GM06990 (cell line): Measurements from ENCODE around the gene C19orf47.
"Not testable (repeated sequence)": the region's sequence is repeated elsewhere in the genome, so short reads cannot be mapped to it uniquely, and the experiment has no call there.

Experiments used
- DNase-seq: peaks from one replicate; pipeline ENCODE4 v3.0.0-alpha.2; 2011; ENCODE audit not compliant: insufficient read length; ENCODE audit errors: extremely low read depth
- H3K27me3 ChIP-seq: replicated peaks from 2 replicates; pipeline ENCODE4 v1.6.0; 2011; ENCODE audit warnings: low read length; ENCODE audit not compliant: control insufficient read depth, insufficient read depth
- H3K36me3 ChIP-seq: 2 replicates; pipeline ENCODE4 v1.5.1; 2011; ENCODE audit warnings: low read length; ENCODE audit not compliant: control insufficient read depth, insufficient read depth
- H3K4me3 ChIP-seq: replicated peaks from 2 replicates; pipeline ENCODE4 v1.5.1; 2011; ENCODE audit warnings: low read depth, mild to moderate bottlenecking, control low read depth, low read length
- TF ChIP-seq, protein P1 (sequence below): IDR thresholded peaks from 2 replicates; pipeline ENCODE4 v1.5.1; 2011; ENCODE audit warnings: low read length, control low read depth, mild to moderate bottlenecking, inconsistent platforms; ENCODE audit not compliant: insufficient read depth, poor library complexity, severe bottlenecking

C19orf47 gene

DNA sequence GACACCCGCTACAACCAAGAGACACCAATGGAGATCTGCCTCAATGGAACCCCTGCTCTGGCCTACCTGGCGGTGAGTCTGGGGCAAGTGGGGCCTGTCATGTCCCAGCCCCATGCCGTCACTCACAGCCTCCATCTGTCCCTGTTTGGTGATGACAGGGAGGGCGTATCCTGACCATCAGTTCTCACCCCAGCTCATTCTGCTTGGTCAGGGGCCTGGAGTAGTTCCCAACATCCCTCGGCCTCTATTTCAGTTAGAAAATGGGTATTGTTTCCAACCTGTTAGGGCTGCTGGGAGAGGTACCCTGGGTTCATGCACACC, 23.6 kb upstream of the C19orf47 start:
- DNase-seq: no peak
- H3K36me3 ChIP-seq: peaks cover 10% of the 10 kb centered on the region
- no peak overlapping the region for H3K4me3 ChIP-seq
- TF ChIP-seq, protein P1, sequence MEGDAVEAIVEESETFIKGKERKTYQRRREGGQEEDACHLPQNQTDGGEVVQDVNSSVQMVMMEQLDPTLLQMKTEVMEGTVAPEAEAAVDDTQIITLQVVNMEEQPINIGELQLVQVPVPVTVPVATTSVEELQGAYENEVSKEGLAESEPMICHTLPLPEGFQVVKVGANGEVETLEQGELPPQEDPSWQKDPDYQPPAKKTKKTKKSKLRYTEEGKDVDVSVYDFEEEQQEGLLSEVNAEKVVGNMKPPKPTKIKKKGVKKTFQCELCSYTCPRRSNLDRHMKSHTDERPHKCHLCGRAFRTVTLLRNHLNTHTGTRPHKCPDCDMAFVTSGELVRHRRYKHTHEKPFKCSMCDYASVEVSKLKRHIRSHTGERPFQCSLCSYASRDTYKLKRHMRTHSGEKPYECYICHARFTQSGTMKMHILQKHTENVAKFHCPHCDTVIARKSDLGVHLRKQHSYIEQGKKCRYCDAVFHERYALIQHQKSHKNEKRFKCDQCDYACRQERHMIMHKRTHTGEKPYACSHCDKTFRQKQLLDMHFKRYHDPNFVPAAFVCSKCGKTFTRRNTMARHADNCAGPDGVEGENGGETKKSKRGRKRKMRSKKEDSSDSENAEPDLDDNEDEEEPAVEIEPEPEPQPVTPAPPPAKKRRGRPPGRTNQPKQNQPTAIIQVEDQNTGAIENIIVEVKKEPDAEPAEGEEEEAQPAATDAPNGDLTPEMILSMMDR: no peak
- H3K27me3 ChIP-seq: no peaks in the 10 kb centered on the region

DNA sequence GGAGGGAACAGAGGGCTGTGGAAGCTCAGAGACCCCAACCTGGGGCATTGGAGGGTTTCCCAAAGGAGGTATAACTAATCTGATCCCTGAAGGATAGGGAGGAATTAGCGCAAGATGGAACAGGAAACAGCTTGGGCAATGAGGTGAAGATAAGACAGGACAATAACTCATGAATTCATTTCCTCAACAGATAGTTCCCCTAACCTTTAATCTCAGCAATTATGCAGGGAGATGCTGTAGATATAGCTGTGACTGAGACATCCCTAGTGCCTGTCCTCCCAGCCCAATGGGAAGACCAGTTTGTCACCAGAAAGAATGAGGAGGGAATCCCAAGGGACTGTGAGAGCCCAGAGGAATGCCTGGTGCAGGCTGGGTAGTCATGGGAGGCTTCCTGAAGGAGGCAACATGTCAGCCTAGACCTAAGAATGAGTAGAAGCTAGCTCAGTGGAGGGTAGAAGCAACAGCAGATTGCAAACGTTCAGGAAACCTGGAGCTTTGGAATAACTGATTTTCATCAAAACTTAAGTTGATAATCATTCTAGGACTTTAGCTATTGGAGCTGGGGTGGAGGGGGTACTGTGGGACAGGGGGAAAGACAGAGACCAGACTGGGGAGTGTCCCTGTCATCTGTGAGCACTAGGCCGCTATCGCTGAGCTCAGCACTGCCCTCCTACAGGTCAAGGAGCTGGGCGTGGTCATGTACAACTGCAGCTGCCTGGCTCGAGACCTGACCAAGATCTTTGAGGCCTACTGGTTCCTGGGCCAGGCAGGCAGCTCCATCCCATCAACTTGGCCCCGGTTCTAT, 23.0 kb upstream of the C19orf47 start:
- DNase-seq: no peak
- peaks cover 13% of the 10 kb centered on the region for H3K36me3 ChIP-seq
- TF ChIP-seq, protein P1: no peak
- H3K27me3 ChIP-seq: no peaks in the 10 kb centered on the region
- H3K4me3 ChIP-seq: no peak overlapping the region

DNA sequence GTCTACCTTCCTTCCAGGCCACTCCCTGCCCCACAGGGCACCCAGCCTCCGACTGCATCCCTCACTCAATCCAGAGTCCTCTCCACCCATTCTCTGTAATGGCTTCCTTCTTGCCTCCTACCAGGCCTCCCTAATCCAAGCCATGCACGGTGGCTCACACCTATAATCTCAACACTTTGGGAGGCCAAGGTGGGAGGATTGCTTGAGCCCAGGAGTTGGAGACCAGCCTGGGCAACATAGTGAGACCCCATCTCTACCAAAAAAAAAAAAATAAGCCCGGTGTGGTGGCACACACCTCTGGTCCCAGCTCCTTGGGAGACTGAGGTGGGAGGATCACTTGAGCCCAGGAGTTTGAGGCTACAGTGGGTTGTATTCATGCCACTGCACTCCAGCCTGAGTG, 22.1 kb upstream of the C19orf47 start:
- H3K36me3 ChIP-seq: peaks cover 13% of the 10 kb centered on the region
- DNase-seq, H3K27me3 ChIP-seq: not testable (repeated sequence)

DNA sequence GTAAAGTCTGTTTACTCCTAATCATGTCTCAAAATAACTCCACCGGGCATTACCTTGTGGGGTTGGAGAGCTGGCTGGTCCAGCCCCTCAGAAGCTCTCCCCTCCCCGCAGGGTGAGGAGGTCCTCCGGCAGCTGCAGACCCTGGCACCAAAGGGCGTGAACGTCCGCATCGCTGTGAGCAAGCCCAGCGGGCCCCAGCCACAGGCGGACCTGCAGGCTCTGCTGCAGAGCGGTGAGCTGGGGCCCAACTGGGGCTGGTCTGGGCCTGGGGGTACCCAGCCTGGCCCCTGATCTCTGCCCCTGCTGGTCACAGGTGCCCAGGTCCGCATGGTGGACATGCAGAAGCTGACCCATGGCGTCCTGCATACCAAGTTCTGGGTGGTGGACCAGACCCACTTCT, 21.6 kb upstream of the C19orf47 start:
- no peaks in the 10 kb centered on the region for H3K27me3 ChIP-seq
- TF ChIP-seq, protein P1: no peak
- H3K36me3 ChIP-seq: peaks cover 13% of the 10 kb centered on the region
- DNase-seq: no peak
- H3K4me3 ChIP-seq: no peak overlapping the region

More for the DNA sequence above, 22.1 kb upstream of the C19orf47 start:
- H3K4me3 ChIP-seq: not testable (repeated sequence)

DNA sequence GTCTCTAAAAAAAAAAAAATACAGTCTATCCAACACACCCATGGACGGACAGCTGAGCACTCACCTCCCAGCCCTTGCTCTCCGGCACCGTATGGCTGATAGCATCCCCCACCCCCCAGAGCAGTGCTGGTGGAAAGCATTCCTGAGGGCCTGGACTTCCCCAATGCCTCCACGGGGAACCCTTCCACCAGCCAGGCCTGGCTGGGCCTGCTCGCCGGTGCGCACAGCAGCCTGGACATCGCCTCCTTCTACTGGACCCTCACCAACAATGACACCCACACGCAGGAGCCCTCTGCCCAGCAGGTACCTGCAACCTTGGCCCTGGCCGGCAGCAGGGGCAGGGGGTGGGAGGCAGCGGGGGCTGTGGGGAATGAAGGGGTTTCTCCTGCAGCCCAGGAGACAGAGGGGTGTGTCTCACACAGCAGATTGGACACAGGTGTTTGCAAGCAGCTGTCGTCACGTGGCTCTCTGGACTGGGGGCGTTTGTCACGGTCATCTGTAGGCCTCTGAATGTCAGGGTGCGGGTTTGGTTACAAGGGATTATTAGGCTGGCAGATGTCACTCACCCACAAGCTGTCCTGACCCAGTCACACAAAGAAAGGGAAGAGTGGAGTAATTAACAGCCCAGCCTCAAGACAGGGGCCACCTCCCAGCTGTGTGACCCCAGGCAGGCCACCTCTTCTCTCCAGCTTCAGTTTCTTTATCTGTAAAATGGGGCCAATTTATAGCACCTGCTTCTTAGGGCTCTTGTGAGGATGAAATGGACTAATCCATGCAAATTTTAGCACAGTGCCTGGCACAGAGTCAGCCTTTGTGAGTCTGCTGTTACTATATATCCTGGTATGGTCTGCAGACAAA, 19.6 kb upstream of the C19orf47 start:
- TF ChIP-seq, protein P1: no peak

DNA sequence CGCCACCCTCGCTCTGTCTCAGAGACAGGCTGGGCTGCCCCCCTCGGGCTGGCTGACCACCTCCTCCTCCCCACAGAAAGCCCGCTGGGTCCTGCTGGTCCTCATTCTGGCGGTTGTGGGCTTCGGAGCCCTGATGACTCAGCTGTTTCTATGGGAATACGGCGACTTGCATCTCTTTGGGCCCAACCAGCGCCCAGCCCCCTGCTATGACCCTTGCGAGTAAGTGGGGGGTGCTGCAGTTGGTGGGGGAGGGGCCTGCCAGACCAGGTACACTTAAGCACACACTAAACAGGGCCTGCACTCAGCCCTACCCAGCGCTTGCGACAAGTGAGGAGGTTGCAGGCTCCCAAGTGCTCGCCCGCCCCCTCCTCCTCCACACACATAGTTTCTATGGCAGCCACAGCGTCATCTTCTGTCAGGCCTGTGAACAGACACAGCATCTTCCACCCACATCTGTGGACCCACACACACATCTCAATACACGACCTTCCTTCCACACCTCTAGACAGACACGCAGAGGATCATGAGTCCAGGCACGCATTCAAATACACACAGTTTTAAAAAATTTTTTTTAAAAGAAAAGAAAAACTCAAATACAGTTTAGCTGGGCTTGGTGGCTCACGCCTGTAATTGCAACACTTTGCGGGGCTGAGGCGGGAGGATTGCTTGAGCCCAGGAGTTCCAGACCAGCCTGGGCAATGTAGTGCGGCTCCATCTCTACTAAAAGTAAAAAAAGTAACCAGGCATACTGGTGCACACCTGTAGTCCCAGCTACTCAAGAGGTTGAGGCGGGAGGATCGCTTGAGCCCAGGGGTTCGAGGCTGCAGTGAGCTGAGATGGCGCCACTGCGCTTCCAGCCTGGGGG, 18.7 kb upstream of the C19orf47 start:
- DNase-seq: no peak
- H3K27me3 ChIP-seq: no peaks in the 10 kb centered on the region
- TF ChIP-seq, protein P1: no peak
- no peak overlapping the region for H3K4me3 ChIP-seq
- H3K36me3 ChIP-seq: peaks cover 11% of the 10 kb centered on the region

More for the DNA sequence above, 19.6 kb upstream of the C19orf47 start:
- no peak for DNase-seq
- Histone ChIP-seq H3K4me3 (no peak overlapping the region), H3K27me3 (no peaks in the 10 kb centered on the region), H3K36me3 (peaks cover 11% of the 10 kb centered on the region)
